Muscle layer of duodenum (tissue), 2 donors: ENCODE results near the gene EPN3.

Experiments
- H3K27ac ChIP-seq: one replicate; pipeline ENCODE4 v1.7.0; 2013; ENCODE audit warnings: mild to moderate bottlenecking, low read length
- H3K27me3 ChIP-seq: one replicate; pipeline ENCODE4 v1.7.0; 2013; ENCODE audit warnings: low read depth, mild to moderate bottlenecking, control low read depth, low read length
- H3K36me3 ChIP-seq, 2 donors: one replicate each; pipeline ENCODE4 v1.7.0; 2013; ENCODE audit warnings: low read length in 2 of 2, control low read depth in 1 of 2, mild to moderate bottlenecking in 1 of 2; ENCODE audit not compliant: insufficient read depth in 2 of 2, control insufficient read depth in 1 of 2
- H3K4me1 ChIP-seq, 2 donors: one replicate each; pipeline ENCODE4 v1.7.0; 2013; ENCODE audit warnings: low read length in 2 of 2, mild to moderate bottlenecking in 2 of 2, control low read depth in 1 of 2, moderate library complexity in 1 of 2; ENCODE audit not compliant: insufficient read depth in 2 of 2, control insufficient read depth in 1 of 2
- H3K4me3 ChIP-seq, 2 donors: one replicate each; pipeline ENCODE4 v1.7.0; 2013; ENCODE audit warnings: low read length in 2 of 2, low read depth in 1 of 2, mild to moderate bottlenecking in 1 of 2
- H3K9me3 ChIP-seq, 2 donors: one replicate each; pipeline ENCODE4 v1.7.0; 2013; ENCODE audit warnings: low read length in 2 of 2, control low read depth in 1 of 2, mild to moderate bottlenecking in 1 of 2; ENCODE audit not compliant: control insufficient read depth in 1 of 2
- donor health status: healthy.

EPN3 gene

GRCh38 chr17:50562242-50563091 is 29.9 kb downstream of the EPN3 start:
- Histone ChIP-seq H3K9me3 (no peaks in the 10 kb centered on the region), H3K4me3 (no peak overlapping the region), H3K36me3 (no peaks in the 10 kb centered on the region), H3K4me1 (peaks cover 9 to 63% of the 10 kb centered on the region in 2 donors), H3K27ac (no peak overlapping the region), H3K27me3 (peaks cover 43% of the 10 kb centered on the region)

GRCh38 chr17:50563092-50563511 is 30.6 kb downstream of the EPN3 start:
- H3K27ac ChIP-seq = no peak overlapping the region
- peaks cover 43% of the 10 kb centered on the region for H3K27me3 ChIP-seq
- H3K9me3 ChIP-seq = no peaks in the 10 kb centered on the region
- H3K4me3 ChIP-seq = no peak overlapping the region
- no peaks in the 10 kb centered on the region for H3K36me3 ChIP-seq
- H3K4me1 ChIP-seq = peaks cover 9 to 63% of the 10 kb centered on the region in 2 donors

- Histone ChIP-seq H3K4me1 (peaks cover 4 to 46% of the 10 kb centered on the region in 2 donors), H3K36me3 (no peaks in the 10 kb centered on the region), H3K4me3 (no peak overlapping the region), H3K27ac (no peak overlapping the region), H3K27me3 (peaks cover 32% of the 10 kb centered on the region), H3K9me3 (no peaks in the 10 kb centered on the region)
Measured at GRCh38 chr17:50564916-50565315, 32.4 kb downstream of the EPN3 start.

- peaks cover 28% of the 10 kb centered on the region for H3K27me3 ChIP-seq
- no peak overlapping the region for H3K27ac ChIP-seq
- no peaks in the 10 kb centered on the region for H3K36me3 ChIP-seq
- no peak overlapping the region for H3K4me3 ChIP-seq
- H3K9me3 ChIP-seq = no peaks in the 10 kb centered on the region
- H3K4me1 ChIP-seq = peaks cover 0 to 39% of the 10 kb centered on the region in 2 donors
Measured at GRCh38 chr17:50565402-50566350, 33.1 kb downstream of the EPN3 start.

GRCh38 chr17:50566886-50567285 is 34.4 kb downstream of the EPN3 start:
- H3K4me1 ChIP-seq = peaks cover 0 to 30% of the 10 kb centered on the region in 2 donors
- no peaks in the 10 kb centered on the region for H3K36me3 ChIP-seq
- H3K4me3 ChIP-seq = no peak overlapping the region
- no peak overlapping the region for H3K27ac ChIP-seq
- H3K27me3 ChIP-seq = peaks cover 28% of the 10 kb centered on the region
- no peaks in the 10 kb centered on the region for H3K9me3 ChIP-seq

- Histone ChIP-seq H3K27me3 (peaks cover 15% of the 10 kb centered on the region), H3K9me3 (no peaks in the 10 kb centered on the region), H3K27ac (no peak overlapping the region), H3K36me3 (no peaks in the 10 kb centered on the region), H3K4me1 (peaks cover 0 to 24% of the 10 kb centered on the region in 2 donors), H3K4me3 (no peak overlapping the region)
Measured at GRCh38 chr17:50568659-50569058, 36.1 kb downstream of the EPN3 start.

GRCh38 chr17:50569592-50569991 is 37.1 kb downstream of the EPN3 start:
- Histone ChIP-seq H3K27ac (no peak overlapping the region), H3K4me3 (no peak overlapping the region), H3K27me3 (peaks cover 11% of the 10 kb centered on the region), H3K36me3 (no peaks in the 10 kb centered on the region), H3K4me1 (peaks cover 0 to 22% of the 10 kb centered on the region in 2 donors), H3K9me3 (no peaks in the 10 kb centered on the region)

GRCh38 chr17:50570032-50570431 is 37.5 kb downstream of the EPN3 start:
- H3K27me3 ChIP-seq = peaks cover 11% of the 10 kb centered on the region
- H3K4me3 ChIP-seq = no peak overlapping the region
- H3K4me1 ChIP-seq = peaks cover 0 to 20% of the 10 kb centered on the region in 2 donors
- H3K9me3 ChIP-seq = no peaks in the 10 kb centered on the region
- H3K36me3 ChIP-seq = no peaks in the 10 kb centered on the region
- H3K27ac ChIP-seq = no peak overlapping the region

GRCh38 chr17:50570528-50570927 is 38.0 kb downstream of the EPN3 start:
- H3K36me3 ChIP-seq = no peaks in the 10 kb centered on the region
- peaks cover 11% of the 10 kb centered on the region for H3K27me3 ChIP-seq
- H3K9me3 ChIP-seq = no peaks in the 10 kb centered on the region
- no peak overlapping the region for H3K4me3 ChIP-seq
- peaks cover 0 to 15% of the 10 kb centered on the region in 2 donors for H3K4me1 ChIP-seq
- H3K27ac ChIP-seq = no peak overlapping the region

- Histone ChIP-seq H3K27ac (no peak overlapping the region), H3K4me1 (peaks cover 0 to 8% of the 10 kb centered on the region in 2 donors), H3K36me3 (no peaks in the 10 kb centered on the region), H3K4me3 (no peak overlapping the region), H3K9me3 (no peaks in the 10 kb centered on the region), H3K27me3 (peaks cover 4% of the 10 kb centered on the region)
Measured at GRCh38 chr17:50571681-50572080, 39.1 kb downstream of the EPN3 start.

GRCh38 chr17:50572541-50572940 is 40.0 kb downstream of the EPN3 start:
- H3K27ac ChIP-seq = no peak overlapping the region
- no peak overlapping the region for H3K4me3 ChIP-seq
- no peaks in the 10 kb centered on the region for H3K4me1 ChIP-seq
- no peaks in the 10 kb centered on the region for H3K9me3 ChIP-seq
- H3K36me3 ChIP-seq = no peaks in the 10 kb centered on the region
- H3K27me3 ChIP-seq = no peaks in the 10 kb centered on the region
